K562 (cell line): ENCODE measurements around the gene PRELID2. TPM values are rescaled to one million over a fixed set of nuclear protein-coding genes. Genes with fewer than 3 reads are reported as not detected.

Experiments used
- ARID2 ChIP-seq: fragments of 450-650 bp; IDR thresholded peaks from 2 replicates; pipeline ENCODE4 v1.6.1; 2017; ENCODE audit warnings: antibody characterized with exemption, mild to moderate bottlenecking
- BACH1 ChIP-seq: fragments of 200-800 bp; sonication (Bioruptor generic); IDR thresholded peaks from 2 replicates; pipeline ENCODE4 v1.6.1; 2016; ENCODE audit warnings: missing genetic modification characterization, missing compliant biosample characterization
- BRD4 ChIP-seq: fragments of 200-600 bp; sonication (generic); IDR thresholded peaks from 2 replicates; pipeline ENCODE4 v1.6.1; 2017; ENCODE audit warnings: inconsistent platforms
- C11orf30 ChIP-seq: fragments of 450-650 bp; IDR thresholded peaks from 2 replicates; pipeline ENCODE4 v1.6.1; 2016; ENCODE audit warnings: low read depth, mild to moderate bottlenecking
- ETS2 ChIP-seq: IDR thresholded peaks from 2 replicates; pipeline ENCODE4 v1.6.1; 2016; ENCODE audit warnings: borderline replicate concordance, missing genetic modification characterization, mild to moderate bottlenecking, moderate library complexity, missing compliant biosample characterization; ENCODE audit not compliant: poor library complexity, severe bottlenecking
- POLR2AphosphoS5 ChIP-seq: IDR thresholded peaks from 2 replicates; pipeline ENCODE4 v1.6.1; 2011; ENCODE audit warnings: mild to moderate bottlenecking, low read depth, low read length, moderate library complexity; ENCODE audit not compliant: control insufficient read depth, insufficient read depth
- PRPF4 ChIP-seq: fragments of 200-400 bp; formaldehyde crosslinking; IDR thresholded peaks from one replicate; pipeline ENCODE4 v1.6.1; 2017; ENCODE audit warnings: low read length, low read depth, mild to moderate bottlenecking; ENCODE audit not compliant: insufficient read depth, poor library complexity, severe bottlenecking
- RBM34 ChIP-seq: fragments of 200-400 bp; formaldehyde crosslinking; IDR thresholded peaks from 2 replicates; pipeline ENCODE4 v1.6.1; 2018; ENCODE audit warnings: low read length, borderline replicate concordance; ENCODE audit not compliant: insufficient read depth
- TAF1 ChIP-seq: IDR thresholded peaks from 2 replicates; pipeline ENCODE4 v1.6.1; 2011; ENCODE audit warnings: mild to moderate bottlenecking, low read length, moderate library complexity; ENCODE audit not compliant: insufficient read depth, control insufficient read depth, severe bottlenecking; ENCODE audit errors: extremely low read depth
- ZFP36 ChIP-seq: fragments of 150-350 bp; IDR thresholded peaks from 2 replicates; pipeline ENCODE4 v1.6.1; 2018; ENCODE audit warnings: low read length, low read depth; ENCODE audit not compliant: partially characterized antibody
- ZKSCAN1 ChIP-seq: fragments of 150-350 bp; IDR thresholded peaks from 2 replicates; pipeline ENCODE4 v1.6.1; 2016; ENCODE audit warnings: low read depth, low read length
- ZKSCAN3 ChIP-seq: fragments of 250-450 bp; sonication (Bioruptor Pico); IDR thresholded peaks from 2 replicates; pipeline ENCODE4 v1.4.0; 2020
- ZNF12 ChIP-seq: sonication (generic); formaldehyde crosslinking; IDR thresholded peaks from 2 replicates; pipeline ENCODE4 v1.4.0; 2020; ENCODE audit warnings: mild to moderate bottlenecking, missing genetic modification reagents
- ZNF121 ChIP-seq: sonication (generic); formaldehyde crosslinking; conservative IDR thresholded peaks from 2 replicates; pipeline ENCODE4 v1.8.0; 2022; ENCODE audit warnings: missing genetic modification reagents
- ZNF584 ChIP-seq: fragments of 200-800 bp; sonication (Bioruptor generic); IDR thresholded peaks from 2 replicates; pipeline ENCODE4 v1.6.1; 2016; ENCODE audit warnings: low read depth, mild to moderate bottlenecking, missing genetic modification characterization, missing compliant biosample characterization
- ZSCAN32 ChIP-seq: fragments of 450-650 bp; formaldehyde crosslinking; IDR thresholded peaks from 2 replicates; pipeline ENCODE4 v1.4.0; 2020; ENCODE audit warnings: mild to moderate bottlenecking, moderate library complexity
- polyA plus RNA-seq, 8 experiments: library from polyadenylated mRNA; depleted of rRNA in 4 of 8; stranded (reverse) in 5 of 8; unstranded in 3 of 8; fragments of >200 nt; fragmentation: Nextera tagmentation in 2 of 8; fragmentation: Illumina TruSeq in 1 of 8; extraction: Ambion mirVana in 2 of 8; extraction: Trizol in 1 of 8; gene quantifications; 2 replicates each; pipeline versions ENCODE4 v1.2.1 to v1.2.3, GENCODE V29; 2011 to 2014; ENCODE audit warnings: inconsistent platforms in 1 of 8, missing spikeins in 1 of 8
- total RNA-seq, 7 experiments: library from RNA; depleted of rRNA in 6 of 7; stranded (reverse); fragments of >200 nt in 6 of 7; fragmentation: Illumina TruSeq in 2 of 7; extraction: Trizol in 2 of 7; gene quantifications; 2 replicates each; pipeline versions ENCODE4 v1.2.1 to v1.2.3, GENCODE V29; 2011 to 2021; ENCODE audit warnings: low replicate concordance in 1 of 7
- TF ChIP-seq, protein P1 (sequence below): fragments of 200-800 bp; sonication (Bioruptor generic); IDR thresholded peaks from 2 replicates; pipeline ENCODE4 v1.6.1; 2017; ENCODE audit warnings: missing genetic modification characterization, missing compliant biosample characterization
- TF ChIP-seq, protein P2 (sequence below): fragments of 450-650 bp; formaldehyde crosslinking; IDR thresholded peaks from 2 replicates; pipeline ENCODE4 v1.4.0; 2022; ENCODE audit warnings: missing genetic modification characterization
- TF ChIP-seq, protein P3 (sequence below): fragments of 450-650 bp; IDR thresholded peaks from 2 replicates; pipeline ENCODE4 v1.6.1; 2017; ENCODE audit warnings: antibody characterized with exemption
- TF ChIP-seq, protein P4 (sequence below), 2 experiments: fragments of 450-650 bp in 1 of 2; sonication (generic) in 1 of 2; formaldehyde crosslinking; conservative IDR thresholded peaks; 2 replicates each; pipeline versions ENCODE4 v1.4.0 to v1.8.1; 2020 to 2022; ENCODE audit warnings: mild to moderate bottlenecking in 1 of 2, missing genetic modification reagents in 1 of 2

PRELID2 gene
- total and polyA plus RNA-seq, 9 of the 15 experiments (the other 6 are each of a cell fraction or from before 2014, with no cell fraction given) = 6.4 to 68.2 (median 28.8) TPM

DNA sequence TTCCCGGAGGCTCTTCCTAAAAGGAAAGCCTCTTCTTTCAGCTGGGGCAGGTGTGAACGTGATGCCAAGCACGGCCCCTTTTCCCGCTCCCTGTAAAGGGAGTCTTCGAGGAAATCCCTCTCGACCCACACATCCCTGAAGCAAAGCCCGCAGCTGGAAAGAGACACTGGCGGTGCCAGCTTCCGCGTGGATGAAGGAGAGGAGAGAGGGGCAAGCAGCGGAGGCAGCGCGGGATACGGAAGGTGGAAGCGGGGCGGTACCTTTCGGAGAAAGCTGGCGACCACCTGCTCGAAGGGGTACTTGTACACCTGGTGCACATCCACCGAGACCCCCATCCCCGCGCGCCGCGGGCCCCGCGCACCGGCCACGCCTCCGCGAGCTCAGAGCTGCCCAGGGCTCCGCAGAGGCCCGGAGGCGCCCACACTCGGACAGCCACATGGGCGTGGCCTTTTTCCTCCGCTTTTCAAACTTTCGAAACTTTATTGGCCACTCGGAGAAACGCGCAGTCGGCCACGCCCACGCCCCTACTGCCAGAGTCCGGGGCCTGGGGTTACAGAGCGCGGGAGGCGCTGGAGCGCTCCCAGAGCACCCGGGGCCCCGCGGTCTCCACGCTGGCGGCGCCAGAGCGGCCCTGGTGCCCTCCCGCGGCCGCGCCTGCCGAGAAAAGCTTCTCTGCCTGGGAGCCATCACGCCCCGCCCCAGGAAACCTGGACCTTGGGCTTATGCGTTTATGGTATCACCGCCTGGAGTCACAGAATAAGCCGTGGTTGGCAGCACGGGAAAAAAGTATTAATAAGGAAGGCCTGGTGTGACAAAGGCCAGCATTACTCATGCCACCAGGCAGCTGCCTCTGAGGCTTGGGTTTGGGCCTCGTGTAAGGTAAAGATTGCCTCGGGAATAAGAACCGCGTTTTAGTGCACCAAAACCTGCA is at the start of gene PRELID2 (continued):
- TF ChIP-seq, protein P1, sequence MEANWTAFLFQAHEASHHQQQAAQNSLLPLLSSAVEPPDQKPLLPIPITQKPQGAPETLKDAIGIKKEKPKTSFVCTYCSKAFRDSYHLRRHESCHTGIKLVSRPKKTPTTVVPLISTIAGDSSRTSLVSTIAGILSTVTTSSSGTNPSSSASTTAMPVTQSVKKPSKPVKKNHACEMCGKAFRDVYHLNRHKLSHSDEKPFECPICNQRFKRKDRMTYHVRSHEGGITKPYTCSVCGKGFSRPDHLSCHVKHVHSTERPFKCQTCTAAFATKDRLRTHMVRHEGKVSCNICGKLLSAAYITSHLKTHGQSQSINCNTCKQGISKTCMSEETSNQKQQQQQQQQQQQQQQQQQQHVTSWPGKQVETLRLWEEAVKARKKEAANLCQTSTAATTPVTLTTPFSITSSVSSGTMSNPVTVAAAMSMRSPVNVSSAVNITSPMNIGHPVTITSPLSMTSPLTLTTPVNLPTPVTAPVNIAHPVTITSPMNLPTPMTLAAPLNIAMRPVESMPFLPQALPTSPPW = peak; percentile 75
- no peak for TF ChIP-seq ZFP36
- no peak for TF ChIP-seq BACH1 (tag)
- TF ChIP-seq, protein P2, sequence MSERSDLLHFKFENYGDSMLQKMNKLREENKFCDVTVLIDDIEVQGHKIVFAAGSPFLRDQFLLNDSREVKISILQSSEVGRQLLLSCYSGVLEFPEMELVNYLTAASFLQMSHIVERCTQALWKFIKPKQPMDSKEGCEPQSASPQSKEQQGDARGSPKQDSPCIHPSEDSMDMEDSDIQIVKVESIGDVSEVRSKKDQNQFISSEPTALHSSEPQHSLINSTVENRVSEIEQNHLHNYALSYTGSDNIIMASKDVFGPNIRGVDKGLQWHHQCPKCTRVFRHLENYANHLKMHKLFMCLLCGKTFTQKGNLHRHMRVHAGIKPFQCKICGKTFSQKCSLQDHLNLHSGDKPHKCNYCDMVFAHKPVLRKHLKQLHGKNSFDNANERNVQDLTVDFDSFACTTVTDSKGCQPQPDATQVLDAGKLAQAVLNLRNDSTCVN (CRISPR knock-in tag) = no peak
- no peak for TF ChIP-seq PRPF4
- no peak for TF ChIP-seq ZKSCAN3 (CRISPR knock-in tag)
- no peak for TF ChIP-seq BRD4
- TF ChIP-seq RBM34 = no peak
- TF ChIP-seq ZNF12 (CRISPR knock-in tag) = peak; percentile 57; the same call in 1 of the 2 replicates
- peak; percentile 93 for TF ChIP-seq ZKSCAN1
- TF ChIP-seq, protein P3, sequence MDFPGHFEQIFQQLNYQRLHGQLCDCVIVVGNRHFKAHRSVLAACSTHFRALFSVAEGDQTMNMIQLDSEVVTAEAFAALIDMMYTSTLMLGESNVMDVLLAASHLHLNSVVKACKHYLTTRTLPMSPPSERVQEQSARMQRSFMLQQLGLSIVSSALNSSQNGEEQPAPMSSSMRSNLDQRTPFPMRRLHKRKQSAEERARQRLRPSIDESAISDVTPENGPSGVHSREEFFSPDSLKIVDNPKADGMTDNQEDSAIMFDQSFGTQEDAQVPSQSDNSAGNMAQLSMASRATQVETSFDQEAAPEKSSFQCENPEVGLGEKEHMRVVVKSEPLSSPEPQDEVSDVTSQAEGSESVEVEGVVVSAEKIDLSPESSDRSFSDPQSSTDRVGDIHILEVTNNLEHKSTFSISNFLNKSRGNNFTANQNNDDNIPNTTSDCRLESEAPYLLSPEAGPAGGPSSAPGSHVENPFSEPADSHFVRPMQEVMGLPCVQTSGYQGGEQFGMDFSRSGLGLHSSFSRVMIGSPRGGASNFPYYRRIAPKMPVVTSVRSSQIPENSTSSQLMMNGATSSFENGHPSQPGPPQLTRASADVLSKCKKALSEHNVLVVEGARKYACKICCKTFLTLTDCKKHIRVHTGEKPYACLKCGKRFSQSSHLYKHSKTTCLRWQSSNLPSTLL = no peak
- TF ChIP-seq C11orf30 = no peak
- TF ChIP-seq ETS2 (tag) = no peak
- peak; percentile 83 for TF ChIP-seq TAF1
- TF ChIP-seq ZSCAN32 = no peak
- no peak for TF ChIP-seq ZNF121 (CRISPR knock-in tag)
- TF ChIP-seq POLR2AphosphoS5 = no peak
- TF ChIP-seq ZNF584 = no peak
- no peak for TF ChIP-seq ARID2
- TF ChIP-seq, protein P4, sequence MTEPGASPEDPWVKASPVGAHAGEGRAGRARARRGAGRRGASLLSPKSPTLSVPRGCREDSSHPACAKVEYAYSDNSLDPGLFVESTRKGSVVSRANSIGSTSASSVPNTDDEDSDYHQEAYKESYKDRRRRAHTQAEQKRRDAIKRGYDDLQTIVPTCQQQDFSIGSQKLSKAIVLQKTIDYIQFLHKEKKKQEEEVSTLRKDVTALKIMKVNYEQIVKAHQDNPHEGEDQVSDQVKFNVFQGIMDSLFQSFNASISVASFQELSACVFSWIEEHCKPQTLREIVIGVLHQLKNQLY (CRISPR knock-in tag; conservative IDR thresholded peaks at IDR 0.05) = no peak
